Pancreas (tissue), 10 donors: ENCODE results near the gene GPR84. TPM values are rescaled to one million over a fixed set of nuclear protein-coding genes. Genes with fewer than 3 reads are reported as not detected.

Experiments used
- ATAC-seq, 4 donors: fragments of 200-7000 bp; cut with Tn5 transposase; one replicate each; pipeline versions ENCODE4 v1.8.0 to v1.9.1; 2020; ENCODE audit warnings: mild to moderate bottlenecking in 4 of 4, moderate library complexity in 4 of 4
- DNase-seq, 6 donors: peaks; one replicate each; pipeline ENCODE4 v3.0.0-alpha.2; 2020
- FAIRE-seq: peaks from 2 replicates; lab custom pipeline; 2012; peaks lifted over from hg19 to GRCh38; lab: Jason Lieb, UNC
- H3K27ac ChIP-seq, 4 donors: fragments of 200-600 bp; sonication (generic); 1 replicate in 3 of 4; 2 replicates in 1 of 4; pipeline versions ENCODE4 v1.5.0 to v1.8.0; 2020
- H3K27me3 ChIP-seq, 4 donors: fragments of 200-600 bp; one replicate each; pipeline ENCODE4 v1.8.0; 2021
- H3K36me3 ChIP-seq, 3 donors: fragments of 200-600 bp; sonication (generic) in 1 of 3; one replicate each; pipeline versions ENCODE4 v1.5.0 to v1.8.0; 2020 to 2021
- H3K4me1 ChIP-seq, 3 donors: fragments of 200-600 bp; one replicate each; pipeline ENCODE4 v1.8.0; 2021
- H3K4me3 ChIP-seq, 4 donors: fragments of 200-600 bp; sonication (generic) in 2 of 4; one replicate each; pipeline versions ENCODE4 v1.5.0 to v1.8.0; 2020 to 2021
- H3K9me3 ChIP-seq, 4 donors: fragments of 200-600 bp; one replicate each; pipeline ENCODE4 v1.8.0; 2021
- WGBS, 2 donors: extraction: QIAGEN DNeasy Blood & Tissue Kit; methylation state at CpG; one replicate each; pipeline ENCODE4 v1.1.7; 2013; 5-methylcytosine and 5-hydroxymethylcytosine counted together
- intact Hi-C, 3 donors: fragments of 100-400 bp; cut with DNase I; formaldehyde crosslinking; loops; one replicate each; pipeline versions ENCODE4 v1.11.1 to v1.14.2; 2022
- polyA plus RNA-seq, 2 donors: library from polyadenylated mRNA; stranded (reverse); fragments of 200-250 nt; gene quantifications; one replicate each; pipeline ENCODE4 v1.2.3, GENCODE V29; 2013
- total RNA-seq, 6 donors: library from RNA; stranded (reverse); fragmentation: NEBNext Ultra II Directional in 4 of 6; extraction: Animal tissue kit (Norgen Biotek cat#: 25700) in 4 of 6; gene quantifications; one replicate each; pipeline versions ENCODE4 v1.2.1 to v1.2.4, GENCODE V29; 2021 to 2023
- TF ChIP-seq, protein P1 (sequence below), 4 donors: fragments of 200-600 bp; sonication (generic) in 3 of 4; IDR thresholded peaks; one replicate each; pipeline versions ENCODE4 v1.5.0 to v1.8.0; 2021; ENCODE audit warnings: antibody characterized with exemption in 4 of 4
- donor health status: healthy with polysubstance abuse.
- donor health status: DM: no; HTN: no; CAD: no; lungs with moderate emphysema.
- donor health status: DM: no; HTN: no; CAD: no.
- donor health status: control.
- donor health status: control.
- donor health status: Bipolar disorder and iron deficiency.
- donor health status: DM: yes; HTN: yes; CAD: no.
- donor health status: DM: no; HTN: no; CAD: no.
- donor health status: DM: no; HTN: no; CAD: no.
- donor health status: DM: yes; HTN: yes; CAD: no.

Gene GPR84
- total and polyA plus RNA-seq, 8 donors, result 0.09 to 0.87 (median 0.39) TPM; not detected in 2

DNA sequence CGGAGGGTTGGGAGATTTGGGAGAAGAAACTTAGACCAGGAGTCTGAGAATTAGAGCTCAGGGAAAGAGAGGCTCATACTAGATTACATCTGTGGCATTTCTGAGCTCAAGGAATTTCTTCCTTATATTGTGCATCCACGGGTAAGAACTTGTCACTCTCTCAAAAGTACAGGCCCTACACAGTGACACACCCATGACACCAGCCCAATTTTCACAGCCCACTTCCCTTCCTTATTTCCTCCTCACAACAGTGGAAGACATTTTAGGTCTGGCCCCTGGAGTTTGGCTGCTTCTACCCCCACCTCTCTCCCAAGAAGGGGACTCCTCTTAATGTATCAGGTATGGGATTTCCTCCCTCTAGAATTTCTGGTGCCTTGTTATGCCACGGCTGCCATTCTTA, 29.5 kb upstream of the GPR84 start:
- TF ChIP-seq, protein P1, sequence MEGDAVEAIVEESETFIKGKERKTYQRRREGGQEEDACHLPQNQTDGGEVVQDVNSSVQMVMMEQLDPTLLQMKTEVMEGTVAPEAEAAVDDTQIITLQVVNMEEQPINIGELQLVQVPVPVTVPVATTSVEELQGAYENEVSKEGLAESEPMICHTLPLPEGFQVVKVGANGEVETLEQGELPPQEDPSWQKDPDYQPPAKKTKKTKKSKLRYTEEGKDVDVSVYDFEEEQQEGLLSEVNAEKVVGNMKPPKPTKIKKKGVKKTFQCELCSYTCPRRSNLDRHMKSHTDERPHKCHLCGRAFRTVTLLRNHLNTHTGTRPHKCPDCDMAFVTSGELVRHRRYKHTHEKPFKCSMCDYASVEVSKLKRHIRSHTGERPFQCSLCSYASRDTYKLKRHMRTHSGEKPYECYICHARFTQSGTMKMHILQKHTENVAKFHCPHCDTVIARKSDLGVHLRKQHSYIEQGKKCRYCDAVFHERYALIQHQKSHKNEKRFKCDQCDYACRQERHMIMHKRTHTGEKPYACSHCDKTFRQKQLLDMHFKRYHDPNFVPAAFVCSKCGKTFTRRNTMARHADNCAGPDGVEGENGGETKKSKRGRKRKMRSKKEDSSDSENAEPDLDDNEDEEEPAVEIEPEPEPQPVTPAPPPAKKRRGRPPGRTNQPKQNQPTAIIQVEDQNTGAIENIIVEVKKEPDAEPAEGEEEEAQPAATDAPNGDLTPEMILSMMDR (IDR thresholded peaks at IDR 0.05), result no peak
- Histone ChIP-seq H3K9me3 (no peaks in the 10 kb centered on the region), H3K4me3 (no peak overlapping the region), H3K4me1 (no peaks in the 10 kb centered on the region), H3K27me3 (no peaks in the 10 kb centered on the region), H3K36me3 (peaks cover 0 to 15% (median 2%) of the 10 kb centered on the region in 3 donors), H3K27ac (no peak overlapping the region)
- no peak for ATAC-seq
- no peak for DNase-seq
- FAIRE-seq, result no peak
- WGBS, 2 donors, result 59 to 77% methylated on average over 3 of the region's 3 CpGs
- intact Hi-C loops, result no loop called here

DNA sequence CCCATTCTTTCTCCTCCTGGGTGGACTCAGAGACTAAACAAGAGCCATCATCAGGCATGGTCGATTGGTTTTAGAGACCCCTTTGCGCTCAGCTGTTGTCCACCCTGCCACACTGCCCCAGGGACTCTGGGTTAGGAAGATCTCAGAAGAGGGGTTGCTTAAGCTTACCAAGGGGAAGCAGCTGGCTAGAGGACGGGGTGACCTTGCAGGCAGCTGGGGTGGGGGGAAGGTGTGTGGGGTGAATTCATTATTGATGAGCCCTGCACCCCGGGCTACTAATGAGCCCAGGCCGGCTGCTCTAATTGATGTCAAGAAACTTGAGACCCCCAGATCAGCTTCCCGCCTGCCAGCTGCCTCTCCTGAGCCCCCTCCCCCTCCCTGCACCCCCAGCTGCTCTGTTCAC, 28.9 kb upstream of the GPR84 start:
- intact Hi-C loops, result no loop called here
- Histone ChIP-seq H3K4me3 (no peak overlapping the region), H3K36me3 (peaks cover 0 to 11% (median 2%) of the 10 kb centered on the region in 3 donors), H3K4me1 (no peaks in the 10 kb centered on the region), H3K27ac (no peak overlapping the region), H3K9me3 (no peaks in the 10 kb centered on the region), H3K27me3 (no peaks in the 10 kb centered on the region)
- ATAC-seq, result no peak
- FAIRE-seq, result no peak
- DNase-seq, result no peak
- 50 to 54% methylated on average over 6 of the region's 6 CpGs for WGBS, 2 donors
- TF ChIP-seq, protein P1 (IDR thresholded peaks at IDR 0.05), result no peak

DNA sequence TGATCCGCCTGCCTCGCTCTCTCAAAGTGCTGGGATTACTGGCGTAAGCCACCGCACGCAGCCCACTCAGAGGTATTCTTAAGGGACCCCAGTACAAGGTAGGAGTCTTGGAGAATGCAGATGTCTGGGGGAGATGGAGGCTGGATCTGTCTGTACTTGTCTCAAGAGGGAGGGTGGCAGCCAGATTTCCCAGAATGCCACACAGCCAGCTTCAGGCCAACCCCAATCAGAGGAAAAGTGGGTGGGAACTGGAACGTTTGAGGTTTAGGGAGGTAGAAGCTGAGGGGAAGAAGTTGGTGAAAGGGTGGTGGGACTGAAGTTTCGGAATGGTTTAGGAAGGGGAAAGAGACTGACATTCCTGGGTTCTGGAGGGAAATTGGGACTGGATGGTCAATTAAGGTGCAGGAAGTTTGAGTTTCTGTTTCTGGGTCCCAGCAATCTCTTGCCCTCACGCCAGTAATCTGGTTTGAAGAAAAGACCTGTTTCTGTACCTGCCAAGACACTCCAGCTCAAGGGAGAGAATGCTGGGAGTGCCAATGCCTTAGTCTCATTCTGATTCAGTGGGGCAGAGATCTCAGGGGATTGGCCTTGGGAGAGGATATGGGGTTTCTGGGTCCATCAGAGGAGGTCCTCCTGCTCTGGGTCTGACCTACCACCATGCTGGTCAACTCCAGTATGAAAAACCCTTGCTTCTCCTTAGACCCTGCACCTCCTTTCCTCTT, 28.4 kb upstream of the GPR84 start:
- Histone ChIP-seq H3K4me3 (no peak overlapping the region), H3K27ac (no peak overlapping the region), H3K27me3 (no peaks in the 10 kb centered on the region), H3K4me1 (no peaks in the 10 kb centered on the region), H3K36me3 (peaks cover 0 to 8% (median 2%) of the 10 kb centered on the region in 3 donors), H3K9me3 (no peaks in the 10 kb centered on the region)
- no peak for FAIRE-seq
- intact Hi-C loops, result no loop called here
- DNase-seq, result no peak
- TF ChIP-seq, protein P1 (IDR thresholded peaks at IDR 0.05), result no peak
- ATAC-seq, result no peak
- WGBS, 2 donors, result 78 to 81% methylated on average over 8 of the region's 8 CpGs

DNA sequence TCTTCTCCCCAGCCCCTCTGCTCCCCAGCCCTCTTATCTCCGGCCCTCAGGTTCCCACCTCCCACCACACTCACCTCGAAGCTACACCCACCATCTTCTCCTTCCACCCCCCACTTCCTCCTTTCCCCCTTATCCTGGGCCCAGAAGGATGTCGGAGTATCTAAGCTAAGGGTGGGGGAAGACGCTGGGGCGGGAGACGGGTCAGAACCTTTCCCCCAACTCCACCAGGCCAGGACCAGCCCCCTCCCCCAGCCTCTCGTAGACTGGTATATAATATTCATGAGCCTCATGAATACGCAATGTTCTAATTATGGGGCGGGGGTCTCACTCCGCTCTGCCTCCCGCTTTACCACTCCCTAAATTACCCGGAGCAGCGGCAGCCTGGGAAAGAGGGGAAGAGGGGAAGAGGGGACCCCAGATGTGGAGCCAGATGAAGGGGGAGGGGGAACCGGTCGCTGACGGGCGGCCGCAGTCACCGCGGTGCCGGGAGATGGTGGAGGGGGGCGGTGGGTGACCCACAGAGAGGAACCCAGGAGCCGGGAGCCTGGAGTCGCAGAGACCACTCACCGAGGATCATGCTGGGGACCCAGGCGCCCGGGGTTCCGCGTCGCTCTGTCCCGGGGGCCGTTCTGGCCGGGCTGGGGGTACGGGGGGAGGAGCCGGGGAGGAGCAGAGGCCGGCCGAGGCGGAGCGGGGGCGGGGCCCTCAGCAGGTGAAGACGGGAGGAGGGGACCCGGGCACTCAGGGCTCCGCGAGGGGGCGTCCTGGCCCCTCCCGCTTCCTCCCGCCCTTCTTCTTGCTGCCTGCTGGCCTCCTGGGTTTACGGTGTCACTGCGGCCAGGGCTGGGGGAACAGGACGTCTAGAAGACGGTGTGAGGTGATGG, 26.6 kb upstream of the GPR84 start:
- intact Hi-C loops, result no loop called here
- H3K9me3 ChIP-seq, result no peaks in the 10 kb centered on the region
- H3K36me3 ChIP-seq, result peaks cover 0 to 2% (median 0%) of the 10 kb centered on the region in 3 donors
- no peaks in the 10 kb centered on the region for H3K27me3 ChIP-seq
- FAIRE-seq (no peak), ATAC-seq (peak; percentile 60 to 87 (median 73)), DNase-seq (peak; percentile 27 to 80 (median 54))
- TF ChIP-seq, protein P1 (IDR thresholded peaks at IDR 0.05), result no peak
- no peak overlapping the region for H3K27ac ChIP-seq
- 20 to 26% methylated on average over 36 to 51 of the region's 51 CpGs for WGBS, 2 donors
- H3K4me3 ChIP-seq, result peak overlapping the region in 3 of 4 donors; percentile 3 to 47 (median 32)
- H3K4me1 ChIP-seq, result no peaks in the 10 kb centered on the region
